HG02885 (cell line): ENCODE measurements around the gene TPI1.
"Not testable (repeated sequence)": the region's sequence is repeated elsewhere in the genome, so short reads cannot be mapped to it uniquely, and the experiment has no call there.

ENCODE experiments used
- ATAC-seq: cut with Tn5 transposase; IDR thresholded peaks from one replicate; pipeline ENCODE4 v1.9.1; 2021; ENCODE audit warnings: mild to moderate bottlenecking; ENCODE audit not compliant: unreplicated experiment, poor library complexity

The TPI1 gene

GRCh38 chr12:6865307-6865706, 2.0 kb upstream of the TPI1 start:
- ATAC-seq: not testable (repeated sequence)

- ATAC-seq: no peak
Observed at GRCh38 chr12:6866163-6866919, 990 bp upstream of the TPI1 start.

- peak; percentile 2 for ATAC-seq
Observed at GRCh38 chr12:6866920-6867412, 365 bp upstream of the TPI1 start.

- ATAC-seq: no peak
Observed at GRCh38 chr12:6868211-6869048, 1.1 kb downstream of the TPI1 start.

- ATAC-seq: no peak
Observed at GRCh38 chr12:6869049-6870021, 2.0 kb downstream of the TPI1 start.

GRCh38 chr12:6870304-6870703, 3.0 kb downstream of the TPI1 start:
- not testable (repeated sequence) for ATAC-seq

GRCh38 chr12:6871052-6871957, 4.0 kb downstream of the TPI1 start:
- no peak for ATAC-seq

- peak; percentile 29 for ATAC-seq
Observed at GRCh38 chr12:6872073-6873048, 5.0 kb downstream of the TPI1 start.

- peak; percentile 82 for ATAC-seq
Observed at GRCh38 chr12:6873094-6874014, 6.0 kb downstream of the TPI1 start, which contains the start of gene SPSB2. Gene SPSB2, minus strand, starts transcription at chr12:6873303. Its CDS starts 402 bp downstream, at chr12:6872901.

GRCh38 chr12:6874015-6874368, 6.7 kb downstream of the TPI1 start:
- ATAC-seq: not testable (repeated sequence)

- ATAC-seq: not testable (repeated sequence)
Observed at GRCh38 chr12:6879824-6880223, 12.5 kb downstream of the TPI1 start.

GRCh38 chr12:6883252-6883651, 15.9 kb downstream of the TPI1 start:
- ATAC-seq: no peak

GRCh38 chr12:6883683-6884082, 16.4 kb downstream of the TPI1 start:
- ATAC-seq: no peak

- no peak for ATAC-seq
Observed at GRCh38 chr12:6884539-6884938, 17.2 kb downstream of the TPI1 start.

GRCh38 chr12:6886206-6886999, 19.1 kb downstream of the TPI1 start:
- not testable (repeated sequence) for ATAC-seq

- ATAC-seq: no peak
Observed at GRCh38 chr12:6887460-6887859, 20.1 kb downstream of the TPI1 start.
